Measurements from ENCODE around the gene AGPAT2.

- no peak for TF ChIP-seq CTCF (IDR thresholded peaks at IDR 0.05)
- no peak for TF ChIP-seq REST (IDR thresholded peaks at IDR 0.05; ENCODE audit: insufficient read depth in 1 of 2, low read depth in 2 of 2, low read length in 1 of 2)
- TF ChIP-seq POLR2AphosphoS5 (IDR thresholded peaks at IDR 0.05; ENCODE audit: low read depth, low read length): no peak
- TF ChIP-seq TCF7L2 (IDR thresholded peaks at IDR 0.05; ENCODE audit: low read depth, low read length): no peak
- TF ChIP-seq SIN3A (IDR thresholded peaks at IDR 0.05; ENCODE audit: borderline replicate concordance, insufficient read depth, low read depth, low read length): no peak
Observed at GRCh38 chr9:136690806-136691261, 3.6 kb upstream of the AGPAT2 start.
